HG02970 (cell line): Measurements from ENCODE around the gene IGFLR1.
"Not testable (repeated sequence)": the region's sequence is repeated elsewhere in the genome, so short reads cannot be mapped to it uniquely, and the experiment has no call there.

Source experiments
- ATAC-seq: cut with Tn5 transposase; IDR thresholded peaks from one replicate; pipeline ENCODE4 v1.9.1; 2021; ENCODE audit warnings: mild to moderate bottlenecking, moderate library complexity, moderate number of reproducible peaks; ENCODE audit not compliant: unreplicated experiment, low FRiP score

IGFLR1 gene

DNA sequence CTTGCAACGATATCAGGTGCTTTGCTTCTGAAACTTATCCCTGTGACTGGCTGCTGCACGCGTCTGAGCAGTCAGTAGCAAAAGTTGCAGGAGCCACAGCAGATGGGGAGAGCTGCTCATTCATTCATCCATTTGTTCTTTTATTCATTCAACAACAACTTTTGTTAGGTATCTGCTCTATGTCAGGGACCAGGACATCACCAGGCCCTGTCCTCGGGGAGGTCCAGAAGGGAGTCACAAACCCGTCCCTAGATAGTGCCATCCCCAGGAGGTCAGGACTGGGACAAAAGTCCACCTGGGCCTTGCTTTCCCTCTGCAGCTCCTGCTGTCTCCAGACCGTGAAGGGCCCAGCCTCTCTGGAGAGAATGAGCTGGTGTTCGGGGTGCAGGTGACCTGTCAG, 35.7 kb upstream of the IGFLR1 start:
- no peak for ATAC-seq

DNA sequence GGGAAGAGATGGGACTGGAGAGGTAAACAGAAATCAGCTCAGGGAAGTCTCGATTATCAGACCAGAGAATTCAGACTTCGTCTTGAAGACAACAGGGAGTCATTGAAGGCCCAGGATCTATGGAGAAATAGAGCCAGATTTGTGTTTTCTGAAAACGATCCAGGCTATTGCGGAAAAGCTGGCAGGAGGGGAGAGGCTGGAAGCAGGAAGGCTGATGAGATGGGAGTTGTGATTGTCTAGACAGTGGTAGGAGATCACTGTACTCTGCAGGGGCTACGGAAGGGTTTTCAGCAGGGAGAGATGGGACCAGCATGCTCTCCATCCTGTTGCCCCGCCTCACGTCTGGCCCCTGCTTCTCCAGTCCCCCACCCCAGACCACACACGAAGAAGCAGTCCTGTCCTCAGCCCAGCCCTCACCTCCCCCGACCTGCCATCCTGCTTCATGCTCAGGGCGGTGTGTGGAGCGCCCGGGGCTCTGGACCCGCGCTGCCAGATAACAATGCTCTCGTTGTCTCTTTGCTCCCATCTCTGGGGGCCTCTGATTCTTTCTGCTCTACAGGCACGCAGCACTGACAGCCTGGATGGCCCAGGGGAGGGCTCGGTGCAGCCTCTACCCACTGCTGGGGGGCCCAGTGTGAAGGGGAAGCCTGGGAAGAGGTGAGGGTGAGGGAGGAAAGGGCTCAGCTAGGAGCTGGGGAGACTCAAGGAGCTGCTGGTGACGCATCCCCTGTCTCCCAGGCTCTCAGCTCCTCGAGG, 35.0 kb upstream of the IGFLR1 start:
- no peak for ATAC-seq

DNA sequence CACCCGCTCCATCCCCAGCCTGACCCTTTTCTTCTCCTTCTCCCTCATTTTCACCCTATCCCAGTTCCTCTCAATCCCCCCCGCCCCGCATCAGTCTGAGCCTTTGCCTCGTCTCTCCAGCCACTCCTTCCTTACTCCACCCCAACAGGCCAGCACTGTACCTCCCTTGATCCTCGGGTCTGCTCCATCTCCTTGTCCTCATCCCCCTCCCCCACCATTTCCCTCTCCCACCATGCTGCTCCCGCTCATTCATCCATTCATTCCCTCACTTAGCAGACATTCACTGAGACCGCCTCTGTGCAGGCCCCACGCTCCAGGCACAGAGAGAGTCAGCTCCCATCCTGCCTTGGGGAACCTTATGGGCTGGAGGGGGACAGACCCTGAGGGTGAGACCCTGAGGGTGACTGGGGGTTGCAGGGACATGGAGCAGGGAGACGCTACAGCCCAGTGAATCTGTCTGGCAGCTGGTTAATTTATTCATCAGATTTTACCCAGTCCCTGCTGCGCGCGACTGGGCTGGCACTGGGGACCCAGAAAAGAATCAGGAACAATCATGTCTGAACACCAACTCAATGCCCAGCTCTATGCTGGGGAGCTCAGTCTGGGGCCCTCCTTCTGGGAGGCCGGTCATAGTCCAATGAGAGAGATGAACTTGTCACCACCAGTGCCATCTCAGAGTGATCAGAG, 34.0 kb upstream of the IGFLR1 start:
- ATAC-seq: no peak

DNA sequence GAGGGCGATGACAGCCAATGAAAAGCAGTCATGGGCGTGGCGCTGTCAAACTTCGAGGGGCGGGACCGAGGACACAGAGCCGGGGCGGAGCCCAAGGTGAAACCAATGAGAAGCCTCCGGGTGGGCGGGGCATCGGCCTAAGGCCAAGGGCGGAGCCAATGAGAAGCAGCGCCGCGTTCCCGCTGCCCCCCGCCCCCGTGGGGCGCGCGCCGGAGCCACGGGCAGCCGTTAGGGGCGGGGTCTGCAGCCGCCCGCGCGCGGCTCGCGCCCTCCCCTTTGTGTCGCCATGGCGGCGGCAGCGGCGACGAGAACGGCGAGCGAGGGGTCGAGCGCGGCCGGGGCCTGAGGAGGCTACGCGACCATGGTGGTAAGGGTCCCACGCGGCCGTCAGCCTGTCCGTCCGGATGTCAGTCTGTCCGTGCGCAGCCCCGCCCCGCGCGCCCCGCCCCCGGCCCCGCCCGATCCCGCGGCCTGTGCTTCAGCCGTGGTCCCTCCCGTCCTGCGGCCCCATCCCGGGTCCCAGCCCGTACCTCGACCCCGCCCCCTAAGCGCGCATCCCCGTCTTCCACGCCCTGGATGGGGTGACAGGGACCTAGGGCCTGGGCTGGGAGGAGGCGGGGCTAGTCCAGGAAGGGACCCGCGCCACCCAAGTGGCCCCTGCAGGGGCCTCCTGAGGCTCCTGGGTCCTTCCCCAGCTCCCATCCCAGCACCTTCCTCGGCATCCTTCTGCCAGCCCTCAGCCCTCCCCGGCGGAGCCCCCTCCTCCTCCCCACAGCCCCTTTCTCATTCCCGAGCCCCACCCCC, 33.2 kb upstream of the IGFLR1 start, which contains the start of gene ARHGAP33:
Gene ARHGAP33 (plus strand): TSS at position 267 of the 804 bp plus-strand sequence. CDS start 95 bp downstream, at position 362.
- ATAC-seq: peak; percentile 90

DNA sequence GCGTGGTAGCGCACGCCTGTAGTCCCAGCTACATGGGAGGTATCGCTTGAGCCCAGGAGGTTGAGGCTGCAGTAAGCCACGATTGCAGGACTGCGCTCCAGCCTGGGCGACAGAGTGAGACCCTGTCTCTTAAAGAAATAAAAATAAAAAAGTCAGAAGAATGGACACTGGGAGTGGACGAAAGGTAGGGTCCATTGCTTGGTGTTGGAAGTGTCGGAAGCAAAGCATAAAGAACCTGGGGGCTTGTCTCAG, 32.7 kb upstream of the IGFLR1 start:
- no peak for ATAC-seq

DNA sequence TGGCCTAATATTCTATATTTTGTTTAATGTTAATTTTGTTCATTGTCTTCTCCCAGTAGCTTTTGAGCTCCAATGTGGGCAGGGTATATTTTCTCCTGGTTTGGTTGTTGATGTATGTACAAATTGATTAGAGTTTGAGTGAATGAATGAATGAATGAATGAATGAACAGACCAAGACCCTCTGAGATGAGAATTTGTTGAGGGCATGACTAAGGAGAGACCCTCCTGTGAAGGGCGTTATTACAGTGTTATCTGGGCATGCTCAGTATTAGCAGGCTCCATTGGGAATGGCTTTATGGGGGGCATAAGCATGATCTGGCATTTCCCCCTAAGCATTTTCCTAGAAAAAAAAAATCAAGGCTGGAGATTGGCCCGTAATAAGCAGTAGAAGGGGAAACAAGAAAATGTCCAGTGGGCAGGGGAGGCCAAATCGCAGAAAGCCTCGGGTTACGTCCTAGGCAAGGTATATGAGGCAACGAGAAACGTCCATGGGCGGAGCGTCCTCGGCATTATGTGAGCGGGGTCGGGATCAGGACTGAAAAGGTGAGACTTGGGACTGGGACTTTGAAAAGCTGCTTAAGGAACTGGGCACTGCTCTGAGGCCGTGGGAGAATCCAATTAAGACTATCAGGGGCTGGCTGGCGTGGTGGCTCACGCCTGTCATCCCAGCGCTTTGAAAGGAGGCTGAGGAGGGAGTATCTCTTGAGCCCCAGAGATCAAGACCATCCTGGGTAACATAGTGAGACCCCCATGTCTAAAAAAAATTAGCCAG, 32.2 kb upstream of the IGFLR1 start:
- no peak for ATAC-seq

DNA sequence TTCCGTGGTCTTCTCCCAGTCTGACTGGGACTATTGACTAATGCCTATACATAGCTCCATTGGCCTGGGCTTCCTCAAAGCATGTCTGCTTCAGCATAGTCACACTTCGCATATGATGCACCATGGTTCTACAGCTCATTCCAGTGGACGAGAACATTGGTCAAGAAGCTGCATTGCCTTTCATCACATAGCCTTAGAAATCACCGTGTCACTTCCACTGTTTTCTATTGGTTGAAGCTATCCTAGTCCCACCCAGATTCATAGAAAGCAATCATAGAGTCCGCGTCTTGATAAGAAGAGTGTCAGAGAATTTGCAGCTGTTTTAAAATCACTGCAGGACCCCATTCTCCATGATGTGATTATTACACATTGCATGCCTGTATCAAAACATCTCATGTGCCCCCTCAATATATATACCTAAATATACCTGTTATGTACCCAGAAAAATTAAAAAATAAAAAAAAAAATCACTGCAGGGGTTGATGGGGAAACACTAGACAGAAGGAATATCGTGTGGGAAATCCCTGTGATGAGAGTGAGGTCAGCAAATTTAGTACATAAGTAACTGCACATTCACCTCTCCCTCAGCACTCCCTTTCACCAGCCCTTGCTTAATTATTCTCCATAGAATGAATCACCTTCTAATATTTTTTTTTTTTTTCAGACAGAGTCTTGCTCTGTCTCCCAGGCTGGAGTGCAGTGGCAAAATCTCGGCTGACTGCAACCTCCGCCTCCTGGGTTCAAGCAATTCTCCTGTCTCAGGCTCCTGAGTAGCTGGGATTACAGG, 31.0 kb upstream of the IGFLR1 start:
- ATAC-seq: no peak

DNA sequence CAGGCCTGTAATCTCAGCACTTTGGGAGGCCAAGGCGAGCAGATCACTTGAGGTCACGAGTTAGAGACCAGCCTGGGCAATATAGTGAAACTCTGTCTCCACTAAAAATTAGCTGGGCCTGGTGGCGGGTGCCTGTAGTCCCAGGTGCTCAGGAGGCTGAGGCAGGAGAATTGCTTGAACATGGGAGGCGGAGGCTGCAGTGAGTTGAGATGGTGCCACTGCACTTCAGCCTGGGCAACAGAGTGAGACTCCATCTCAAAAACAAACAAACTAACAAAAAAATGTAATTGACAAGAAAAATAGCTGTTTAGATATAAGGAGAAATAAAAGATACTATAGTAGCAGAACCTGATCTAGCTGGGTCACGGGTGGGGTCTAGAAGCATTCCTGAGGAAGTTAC, 30.1 kb upstream of the IGFLR1 start:
- not testable (repeated sequence) for ATAC-seq

DNA sequence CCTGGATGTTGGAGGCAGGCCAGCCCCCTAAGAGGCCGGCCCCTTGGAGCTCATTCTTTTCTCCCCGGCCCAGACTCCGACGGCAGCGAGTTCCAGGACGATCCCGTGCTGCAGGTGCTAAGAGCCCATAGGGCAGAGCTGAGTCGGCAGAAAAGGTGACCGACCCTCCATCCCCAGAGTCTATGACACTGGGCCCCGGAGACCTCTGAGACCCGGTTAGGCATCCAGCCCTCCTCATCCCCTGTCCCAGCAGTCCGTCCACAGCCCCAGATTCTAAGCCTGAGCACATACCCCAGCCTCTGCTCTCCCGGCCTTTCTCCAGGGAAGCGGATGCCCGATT, 25.8 kb upstream of the IGFLR1 start:
- no peak for ATAC-seq

DNA sequence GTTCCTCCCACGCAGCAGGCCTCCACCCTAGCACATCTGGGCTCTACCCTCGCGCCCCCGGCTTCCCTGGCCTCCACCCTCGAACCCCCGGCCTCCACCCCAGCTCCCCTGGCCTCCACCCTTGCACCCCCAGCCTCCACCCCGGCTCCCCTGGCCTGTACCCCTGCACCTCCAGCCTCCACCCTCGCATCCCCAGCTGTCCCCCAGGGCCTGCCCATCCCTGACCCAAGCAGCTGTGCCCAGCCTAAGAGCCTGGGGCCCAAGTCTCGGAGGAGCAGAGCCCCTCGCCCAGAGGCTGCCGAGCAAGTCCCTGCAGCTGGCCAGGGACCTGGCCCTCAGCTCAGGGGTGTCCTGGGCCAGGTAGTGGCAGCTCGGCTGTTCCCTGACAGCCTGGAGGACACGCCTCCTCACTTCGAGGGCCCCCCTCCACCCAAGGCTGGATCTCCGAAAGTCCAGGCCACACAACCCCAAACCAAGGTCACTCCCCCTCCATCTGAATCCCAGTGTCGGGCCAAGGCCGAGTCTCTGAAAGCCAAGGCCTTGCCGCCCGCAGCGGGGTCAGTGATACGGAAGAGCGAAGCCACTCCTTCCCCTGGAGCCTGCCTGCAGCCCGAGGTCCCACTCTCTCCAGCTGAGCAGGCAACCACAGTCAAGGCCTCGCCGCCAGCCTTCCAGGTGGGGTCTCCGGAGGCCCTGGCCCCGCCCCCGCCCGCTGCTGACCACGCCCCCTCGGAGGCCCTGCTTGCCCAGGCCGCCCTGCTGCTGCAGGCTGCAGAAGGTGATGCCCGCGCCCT, 25.2 kb upstream of the IGFLR1 start:
- ATAC-seq: no peak

DNA sequence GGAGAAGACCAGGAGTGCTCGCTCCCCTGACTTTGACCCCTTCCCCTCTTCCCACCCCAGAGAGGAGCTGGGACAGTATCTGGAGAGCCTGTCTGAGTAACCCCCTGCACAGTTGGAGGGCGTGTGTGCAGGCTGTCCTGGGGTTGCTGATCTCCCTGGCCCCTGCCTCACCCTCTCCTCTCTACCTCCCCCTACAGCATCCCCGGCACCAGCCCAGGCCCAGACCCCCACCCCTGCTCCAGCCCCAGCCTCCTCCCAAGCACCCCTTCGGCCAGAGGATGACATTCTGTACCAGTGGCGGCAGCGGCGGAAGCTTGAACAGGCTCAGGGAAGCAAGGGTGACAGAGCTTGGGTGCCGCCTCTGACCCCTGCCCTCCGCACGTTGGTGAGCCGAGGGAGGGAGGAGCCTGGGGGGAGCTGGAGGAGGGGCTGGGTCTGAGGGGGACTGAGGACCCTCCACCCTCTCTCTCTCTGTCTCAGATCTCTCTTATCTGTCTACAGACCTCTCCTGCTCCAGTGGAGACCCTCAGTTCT, 24.4 kb upstream of the IGFLR1 start:
- no peak for ATAC-seq

DNA sequence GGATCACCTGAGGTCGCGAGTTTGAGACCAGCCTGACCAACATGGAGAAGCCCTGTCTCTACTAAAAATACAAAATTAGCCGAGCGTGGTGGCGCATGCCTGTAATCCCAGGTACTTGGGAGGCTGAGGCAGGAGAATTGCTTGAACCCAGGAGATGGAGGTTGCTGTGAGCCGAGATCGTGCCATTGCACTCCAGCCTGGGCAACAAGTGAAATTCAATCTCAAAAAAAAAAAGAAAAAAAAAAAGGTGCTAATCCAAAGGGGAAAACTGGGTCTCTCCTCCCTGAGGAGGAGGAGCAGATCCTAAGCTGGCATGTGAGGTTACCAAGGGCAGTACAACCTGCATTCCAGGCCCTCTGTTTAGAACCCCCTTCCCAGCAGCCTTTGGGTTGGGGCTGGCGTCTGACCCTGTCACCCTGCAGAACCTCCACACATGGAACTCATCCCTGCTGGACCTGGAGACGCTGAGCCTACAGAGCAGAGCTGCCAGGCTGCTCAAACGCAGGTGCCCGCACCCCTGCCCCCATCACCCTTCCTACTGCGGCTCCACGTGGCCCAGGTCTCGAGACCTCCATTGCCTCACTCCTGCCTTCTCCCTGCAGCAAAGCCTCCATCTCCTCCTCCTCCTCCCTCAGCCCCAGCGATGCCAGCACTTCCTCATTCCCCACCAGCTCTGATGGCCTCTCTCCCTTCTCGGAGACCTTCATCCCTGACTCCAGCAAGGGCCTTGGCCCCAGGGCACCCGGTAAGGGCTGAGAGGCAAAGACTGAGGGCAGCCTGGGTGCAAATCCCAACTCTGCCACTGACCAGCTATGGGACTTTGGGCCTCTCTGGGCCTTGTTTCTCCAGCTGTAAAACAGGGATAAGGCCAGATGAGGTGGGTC, 22.4 kb upstream of the IGFLR1 start:
- no peak for ATAC-seq

DNA sequence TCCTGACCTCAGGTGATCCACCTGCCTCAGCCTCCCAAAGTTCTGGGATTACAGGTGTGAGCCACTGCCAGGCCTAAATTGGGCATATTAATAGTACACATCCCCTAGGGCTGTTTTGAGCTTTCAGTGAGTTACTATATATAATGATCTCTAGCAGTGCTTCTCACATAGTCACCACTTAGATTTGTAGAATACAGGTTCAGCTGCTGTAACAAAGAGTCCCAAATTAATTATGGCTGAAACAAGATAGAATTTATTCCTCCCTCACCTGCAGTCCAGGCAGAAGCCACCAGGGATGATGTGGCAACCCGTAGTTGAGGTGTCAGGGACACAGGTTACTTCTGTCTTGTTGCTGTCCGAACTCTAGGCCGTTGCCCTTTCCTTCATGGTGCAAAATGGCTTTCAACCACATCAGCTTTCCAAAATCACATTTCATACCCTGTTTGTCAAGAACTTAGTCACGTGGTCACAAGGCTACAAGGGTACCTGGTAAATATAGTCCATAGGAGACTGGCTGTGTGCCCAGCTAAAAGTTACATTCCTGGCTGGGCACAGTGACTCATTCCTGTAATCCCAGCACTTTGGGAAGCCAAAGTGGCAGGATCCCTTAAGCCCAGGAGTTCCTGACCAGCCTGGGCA, 18.6 kb upstream of the IGFLR1 start:
- no peak for ATAC-seq

DNA sequence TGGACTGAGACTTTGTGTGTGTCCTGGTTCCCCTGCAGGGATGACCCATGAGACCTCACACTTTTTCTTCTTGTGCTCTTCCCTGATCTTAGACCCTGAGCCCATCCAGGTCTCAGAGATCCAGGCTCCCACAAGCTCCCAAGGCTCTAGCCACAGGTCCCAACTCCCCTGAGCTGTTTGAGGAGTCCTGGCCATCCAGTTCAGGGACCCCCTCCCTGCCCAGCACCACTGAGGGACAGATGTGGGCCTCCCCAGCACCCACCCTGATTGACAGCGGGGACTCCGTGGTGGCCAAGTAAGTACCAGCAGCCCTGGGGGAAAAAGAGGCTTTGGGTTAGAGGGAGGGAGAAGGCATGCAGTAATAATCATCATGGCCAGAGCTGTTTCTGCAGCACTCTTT, 17.4 kb upstream of the IGFLR1 start:
- no peak for ATAC-seq

DNA sequence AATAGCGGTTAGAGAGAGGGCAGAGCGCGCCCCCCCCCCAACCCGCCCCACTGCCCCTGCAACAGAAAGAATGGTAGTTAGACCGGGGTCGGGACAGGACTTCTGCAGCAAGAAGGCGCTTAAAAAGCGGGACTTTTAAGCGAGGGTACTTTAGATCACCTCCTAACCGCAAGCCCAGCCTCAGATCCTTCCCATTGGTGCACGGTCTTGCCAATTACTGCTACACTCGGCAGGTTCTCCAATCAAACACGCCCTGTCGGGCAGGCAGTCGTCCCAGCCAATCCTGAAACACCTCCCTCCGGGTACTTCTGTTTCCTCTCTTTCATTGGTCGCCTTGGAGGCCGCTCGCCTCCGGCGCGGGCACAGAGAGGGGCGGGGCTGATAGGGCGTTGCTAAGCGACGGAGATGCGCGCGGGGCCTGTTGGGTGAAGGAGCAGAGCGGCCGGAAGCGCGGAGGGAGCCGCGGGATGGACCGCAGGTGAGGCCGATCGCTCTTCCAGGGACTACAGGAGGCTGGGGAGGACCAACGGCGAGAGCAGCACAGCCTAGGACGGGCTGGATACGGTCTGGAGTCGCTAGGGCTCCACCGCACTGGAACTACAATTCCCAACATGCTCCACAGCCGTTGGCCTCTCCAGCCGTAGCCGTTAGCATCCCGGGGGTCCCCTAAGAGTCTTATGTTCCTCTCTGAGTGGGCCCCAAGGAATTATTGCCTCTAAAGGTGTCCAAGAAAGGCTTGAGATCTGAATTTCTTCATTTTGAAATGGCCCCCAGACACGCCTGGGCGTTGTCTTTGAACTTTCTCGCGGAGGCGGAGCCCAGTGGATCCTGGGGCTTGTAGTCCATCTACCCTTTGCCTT, 15.7 kb upstream of the IGFLR1 start, which contains the start of gene PROSER3:
Gene PROSER3 (plus strand): TSS at position 428 of the 860 bp plus-strand sequence. CDS start 40 bp downstream, at position 468.
- peak; percentile 94 for ATAC-seq

DNA sequence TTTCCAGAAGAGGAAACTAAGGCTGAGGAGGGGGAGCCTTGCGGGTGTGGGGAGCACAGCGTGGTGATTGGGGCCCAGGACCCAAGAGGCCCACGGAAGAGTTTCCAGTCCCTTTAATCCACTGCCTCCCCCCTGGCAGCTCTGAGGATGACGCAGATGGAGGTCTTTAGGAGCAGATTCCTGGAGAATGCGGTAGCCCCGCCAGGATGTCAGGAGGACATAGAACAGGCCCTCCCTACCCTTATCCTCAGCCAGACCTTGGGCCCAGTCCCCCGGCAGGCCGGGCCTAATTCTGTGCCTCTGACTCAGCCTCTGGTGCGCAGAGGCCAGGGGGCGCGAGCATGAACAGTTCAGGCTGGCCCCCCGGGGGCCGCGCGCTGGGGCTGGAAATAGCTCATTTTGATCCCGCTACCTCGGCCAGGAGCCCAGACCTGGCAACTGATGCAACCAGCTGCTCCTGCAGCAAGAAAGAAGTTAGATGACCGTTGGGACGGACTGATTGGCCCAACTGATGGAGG, 15.0 kb upstream of the IGFLR1 start:
- ATAC-seq: no peak
